Neural cell (in vitro differentiated cells): Measurements from ENCODE around the gene PFKM. TPM values are rescaled to one million over a fixed set of nuclear protein-coding genes. Genes with fewer than 3 reads are reported as not detected.
A peak's percentile ranks its signal among the peaks of the same experiment; 100 is the strongest.

Experiments used
- H2AFZ ChIP-seq: fragments of 200-600, 300-800 bp; sonication (generic), shearing (Covaris generic); 2 replicates; pipeline ENCODE4 v1.6.0; 2014; ENCODE audit warnings: low read depth, mild to moderate bottlenecking, antibody characterized with exemption, low read length, moderate library complexity
- H3F3A ChIP-seq: fragments of 200-600 bp; shearing (Covaris generic); 2 replicates; pipeline ENCODE4 v1.6.1; 2016; ENCODE audit warnings: mild to moderate bottlenecking, moderate library complexity, mixed read lengths, antibody characterized with exemption, low read length; ENCODE audit not compliant: insufficient read depth, poor library complexity, severe bottlenecking
- H3K27ac ChIP-seq: fragments of 200-600, 300-800 bp; sonication (generic), shearing (Covaris generic); 2 replicates; pipeline ENCODE4 v1.5.1; 2014; ENCODE audit warnings: mild to moderate bottlenecking, low read length, moderate library complexity
- H3K27me3 ChIP-seq: fragments of 300-800, 200-600 bp; sonication (generic), shearing (Covaris generic); 2 replicates; pipeline ENCODE4 v1.6.0; 2014; ENCODE audit warnings: mild to moderate bottlenecking, low read depth, low read length, moderate library complexity; ENCODE audit not compliant: insufficient read depth
- H3K36me3 ChIP-seq: fragments of 300-800, 200-600 bp; sonication (generic), shearing (Covaris generic); 2 replicates; pipeline ENCODE4 v1.5.1; 2014; ENCODE audit warnings: mild to moderate bottlenecking, antibody characterized with exemption, low read length, moderate library complexity; ENCODE audit not compliant: insufficient read depth
- H3K4me2 ChIP-seq: fragments of 300-800, 200-600 bp; sonication (generic), shearing (Covaris generic); 2 replicates; pipeline ENCODE4 v1.6.0; 2014; ENCODE audit warnings: mild to moderate bottlenecking, low read length
- H3K4me3 ChIP-seq: fragments of 300-800, 200-600 bp; sonication (generic), shearing (Covaris generic); 2 replicates; pipeline ENCODE4 v1.5.1; 2014; ENCODE audit warnings: mild to moderate bottlenecking, low read length, moderate library complexity
- H3K79me2 ChIP-seq: fragments of 200-600 bp; shearing (Covaris generic); replicated peaks from 2 replicates; pipeline ENCODE4 v1.6.0; 2014; ENCODE audit warnings: mild to moderate bottlenecking, low read length, moderate library complexity; ENCODE audit not compliant: insufficient read depth
- H3K9ac ChIP-seq: fragments of 300-800, 200-600 bp; sonication (generic), shearing (Covaris generic); 2 replicates; pipeline ENCODE4 v1.6.1; 2016; ENCODE audit warnings: mild to moderate bottlenecking, low read length, mixed read lengths
- H3K9me2 ChIP-seq: fragments of 200-600 bp; shearing (Covaris generic); 2 replicates; pipeline ENCODE4 v1.6.1; 2016; ENCODE audit warnings: mild to moderate bottlenecking, low read length, mixed read lengths; ENCODE audit not compliant: insufficient read depth
- H3K9me3 ChIP-seq: fragments of 200-600, 300-800 bp; sonication (generic), shearing (Covaris generic); 2 replicates; pipeline ENCODE4 v1.6.1; 2016; ENCODE audit warnings: mild to moderate bottlenecking, mixed run types, low read length, moderate library complexity, mixed read lengths
- H4K20me1 ChIP-seq: fragments of 200-600 bp; shearing (Covaris generic); 2 replicates; pipeline ENCODE4 v1.6.1; 2016; ENCODE audit warnings: mild to moderate bottlenecking, mixed run types; ENCODE audit not compliant: insufficient read depth
- CTCF ChIP-seq: fragments of 450-650 bp; IDR thresholded peaks from 2 replicates; pipeline ENCODE4 v1.5.1; 2014; ENCODE audit warnings: antibody characterized with exemption, mild to moderate bottlenecking, moderate library complexity; ENCODE audit not compliant: poor library complexity, severe bottlenecking
- EP300 ChIP-seq: fragments of 450-650 bp; conservative IDR thresholded peaks from 2 replicates; pipeline ENCODE4 v1.6.1; 2014; ENCODE audit warnings: antibody characterized with exemption, mild to moderate bottlenecking, moderate library complexity; ENCODE audit not compliant: poor library complexity, severe bottlenecking
- EZH2 ChIP-seq: fragments of 200-600, 300-800 bp; shearing (Covaris generic), sonication (generic); IDR thresholded peaks from 2 replicates; pipeline ENCODE4 v1.6.1; 2014; ENCODE audit warnings: antibody characterized with exemption, low read length, borderline replicate concordance, mild to moderate bottlenecking; ENCODE audit not compliant: insufficient read depth, poor library complexity, severe bottlenecking
- MXI1 ChIP-seq: fragments of 450-650 bp; conservative IDR thresholded peaks from 2 replicates; pipeline ENCODE4 v1.6.1; 2014; ENCODE audit warnings: antibody characterized with exemption, mild to moderate bottlenecking; ENCODE audit not compliant: poor library complexity, severe bottlenecking
- POLR2AphosphoS5 ChIP-seq: IDR thresholded peaks from 2 replicates; pipeline ENCODE4 v1.6.1; 2012
- RAD21 ChIP-seq: fragments of 450-650 bp; conservative IDR thresholded peaks from 2 replicates; pipeline ENCODE4 v1.6.1; 2014; ENCODE audit warnings: antibody characterized with exemption, mild to moderate bottlenecking, moderate library complexity
- SMC3 ChIP-seq: fragments of 450-650 bp; conservative IDR thresholded peaks from 2 replicates; pipeline ENCODE4 v1.6.1; 2014; ENCODE audit warnings: antibody characterized with exemption, mild to moderate bottlenecking, moderate library complexity; ENCODE audit not compliant: poor library complexity
- TAF1 ChIP-seq: IDR thresholded peaks from 2 replicates; pipeline ENCODE4 v1.6.1; 2012; ENCODE audit warnings: low read depth
- polyA plus RNA-seq: library from polyadenylated mRNA; depleted of rRNA; stranded (reverse); fragments of >200 nt; gene quantifications from 2 replicates; pipeline ENCODE4 v1.2.3, GENCODE V29; 2014
- TF ChIP-seq, protein P1 (sequence below): IDR thresholded peaks from 2 replicates; pipeline ENCODE4 v1.6.1; 2012; ENCODE audit warnings: borderline replicate concordance

Gene PFKM
- polyA plus RNA-seq, 1 donor from 2014 or later = 122 TPM

DNA sequence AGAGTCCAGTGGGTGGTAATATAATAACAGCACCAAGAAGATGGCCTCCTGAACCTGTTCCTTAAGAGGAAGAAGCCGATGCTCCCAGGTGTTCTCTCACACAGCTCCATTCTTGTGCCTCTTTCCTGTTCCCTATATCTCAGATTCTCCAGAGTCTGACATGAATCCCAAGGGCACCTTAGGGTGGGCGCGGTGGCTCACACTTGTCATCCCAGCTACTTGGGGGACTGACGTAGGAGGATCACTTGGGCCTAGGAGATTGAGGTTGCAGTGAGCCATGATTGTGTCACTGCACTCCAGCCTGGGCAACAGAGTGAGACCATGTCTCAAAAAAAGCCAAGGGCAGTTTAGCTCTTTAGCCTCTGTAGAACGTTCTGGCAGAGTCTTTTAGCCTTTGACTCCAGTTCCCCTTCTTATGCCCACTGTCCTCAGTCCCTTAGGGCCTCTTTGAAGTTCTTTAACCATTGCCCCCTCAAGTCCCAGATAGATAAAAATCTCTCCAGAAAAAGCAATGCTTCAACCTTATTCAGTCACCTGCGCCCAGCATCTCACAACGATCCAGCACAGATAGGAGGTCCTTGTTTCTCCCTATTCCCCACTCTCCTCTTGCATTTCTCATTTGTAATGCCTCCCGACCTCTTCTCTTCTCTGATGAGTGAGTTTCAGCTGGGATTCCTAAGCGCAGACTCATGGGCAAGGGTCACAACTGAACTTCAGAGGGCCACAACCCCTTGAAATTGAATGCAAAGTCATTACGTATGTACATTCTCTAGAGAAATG lies 68.9 kb downstream of the PFKM start:
- Histone ChIP-seq H3K27ac (no peak overlapping the region), H3K36me3 (no peaks in the 10 kb centered on the region), H4K20me1 (no peaks in the 10 kb centered on the region)

GRCh38 chr12:48189331-48190125 lies 70.4 kb downstream of the PFKM start:
- H3F3A ChIP-seq = peaks cover 7% of the 10 kb centered on the region
- H3K4me2 ChIP-seq = no peak overlapping the region
- H3K9me3 ChIP-seq = no peaks in the 10 kb centered on the region
- no peaks in the 10 kb centered on the region for H3K27me3 ChIP-seq
- H3K36me3 ChIP-seq = no peaks in the 10 kb centered on the region
- H3K9me2 ChIP-seq = no peaks in the 10 kb centered on the region
- H3K4me3 ChIP-seq = peak overlapping the region; percentile 4
- H4K20me1 ChIP-seq = no peaks in the 10 kb centered on the region
- TF ChIP-seq CTCF (peak; percentile 86), SMC3 (peak; percentile 75), RAD21 (peak; percentile 80), TAF1 (no peak), MXI1 (no peak), EP300 (no peak), EZH2 (no peak), POLR2AphosphoS5 (no peak)
- TF ChIP-seq, protein P1, sequence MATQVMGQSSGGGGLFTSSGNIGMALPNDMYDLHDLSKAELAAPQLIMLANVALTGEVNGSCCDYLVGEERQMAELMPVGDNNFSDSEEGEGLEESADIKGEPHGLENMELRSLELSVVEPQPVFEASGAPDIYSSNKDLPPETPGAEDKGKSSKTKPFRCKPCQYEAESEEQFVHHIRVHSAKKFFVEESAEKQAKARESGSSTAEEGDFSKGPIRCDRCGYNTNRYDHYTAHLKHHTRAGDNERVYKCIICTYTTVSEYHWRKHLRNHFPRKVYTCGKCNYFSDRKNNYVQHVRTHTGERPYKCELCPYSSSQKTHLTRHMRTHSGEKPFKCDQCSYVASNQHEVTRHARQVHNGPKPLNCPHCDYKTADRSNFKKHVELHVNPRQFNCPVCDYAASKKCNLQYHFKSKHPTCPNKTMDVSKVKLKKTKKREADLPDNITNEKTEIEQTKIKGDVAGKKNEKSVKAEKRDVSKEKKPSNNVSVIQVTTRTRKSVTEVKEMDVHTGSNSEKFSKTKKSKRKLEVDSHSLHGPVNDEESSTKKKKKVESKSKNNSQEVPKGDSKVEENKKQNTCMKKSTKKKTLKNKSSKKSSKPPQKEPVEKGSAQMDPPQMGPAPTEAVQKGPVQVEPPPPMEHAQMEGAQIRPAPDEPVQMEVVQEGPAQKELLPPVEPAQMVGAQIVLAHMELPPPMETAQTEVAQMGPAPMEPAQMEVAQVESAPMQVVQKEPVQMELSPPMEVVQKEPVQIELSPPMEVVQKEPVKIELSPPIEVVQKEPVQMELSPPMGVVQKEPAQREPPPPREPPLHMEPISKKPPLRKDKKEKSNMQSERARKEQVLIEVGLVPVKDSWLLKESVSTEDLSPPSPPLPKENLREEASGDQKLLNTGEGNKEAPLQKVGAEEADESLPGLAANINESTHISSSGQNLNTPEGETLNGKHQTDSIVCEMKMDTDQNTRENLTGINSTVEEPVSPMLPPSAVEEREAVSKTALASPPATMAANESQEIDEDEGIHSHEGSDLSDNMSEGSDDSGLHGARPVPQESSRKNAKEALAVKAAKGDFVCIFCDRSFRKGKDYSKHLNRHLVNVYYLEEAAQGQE = no peak
- H3K79me2 ChIP-seq = peaks cover 33% of the 10 kb centered on the region
- H3K27ac ChIP-seq = no peak overlapping the region
- H2AFZ ChIP-seq = no peak overlapping the region
- H3K9ac ChIP-seq = no peak overlapping the region

More for the DNA sequence above, 68.9 kb downstream of the PFKM start:
- Histone ChIP-seq H3F3A (peaks cover 8% of the 10 kb centered on the region), H3K4me3 (peak overlapping the region; percentile 93), H3K9ac (no peak overlapping the region), H3K9me3 (no peaks in the 10 kb centered on the region), H3K79me2 (peaks cover 39% of the 10 kb centered on the region), H3K4me2 (no peak overlapping the region), H3K9me2 (no peaks in the 10 kb centered on the region), H2AFZ (no peak overlapping the region), H3K27me3 (no peaks in the 10 kb centered on the region)
- no peak for TF ChIP-seq POLR2AphosphoS5
- TF ChIP-seq MXI1 = no peak
- TF ChIP-seq, protein P1 = no peak
- TF ChIP-seq EZH2 = no peak
